ENCODE measurements around the gene PANX1. TPM values are rescaled to one million over a fixed set of nuclear protein-coding genes. Genes with fewer than 3 reads are reported as not detected.

Gene PANX1
- total RNA-seq, 2 experiments from 2014 or later = 4.8 to 4.9 TPM

DNA sequence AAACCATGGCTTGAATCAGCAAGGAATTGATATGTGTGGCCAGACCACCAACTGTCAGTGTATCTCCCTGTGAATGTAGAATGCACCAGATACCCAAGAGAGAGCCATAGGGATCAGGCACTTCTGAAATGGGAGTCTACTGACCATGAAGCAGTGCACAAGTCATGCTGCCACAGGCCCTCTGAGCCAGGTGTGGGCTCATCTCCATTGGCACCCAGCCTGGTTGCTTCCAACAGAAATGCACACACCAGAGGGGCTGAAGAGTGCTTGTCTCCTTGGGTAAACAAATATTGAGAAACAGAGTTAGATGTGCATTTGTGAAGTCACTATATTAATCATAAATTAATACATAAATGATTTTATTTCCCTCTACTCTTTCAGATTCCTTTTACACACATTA, 28.4 kb upstream of the PANX1 start:
- Histone ChIP-seq H3K4me1 (ENCODE audit: insufficient read depth, low read length) (no peaks in the 10 kb centered on the region), H3K27ac (ENCODE audit: low read depth in 1 of 2, low read length in 2 of 2) (no peak overlapping the region), H3K9me3 (ENCODE audit: control insufficient read depth in 1 of 2, insufficient read depth in 1 of 2, low read length in 2 of 2) (peaks cover 0 to 8% of the 10 kb centered on the region in 2 experiments), H3K36me3 (ENCODE audit: insufficient read depth, low read length) (no peaks in the 10 kb centered on the region), H3K4me3 (ENCODE audit: low read length) (no peak overlapping the region), H3K27me3 (ENCODE audit: control insufficient read depth in 1 of 2, insufficient read depth in 2 of 2, low read length in 2 of 2) (no peaks in the 10 kb centered on the region)
- ChIA-PET CTCF (no interaction called here), POLR2A (no interaction called here)
- TF ChIP-seq CTCF (IDR thresholded peaks at IDR 0.05) = no peak
- no peak overlapping the region for H3K27ac Mint-ChIP-seq
- peaks cover 3% of the 10 kb centered on the region for H3K9me3 Mint-ChIP-seq
- H3K4me3 Mint-ChIP-seq = no peak overlapping the region
- DNase-seq = no peak
- H3K36me3 Mint-ChIP-seq (ENCODE audit: low read depth) = no peaks in the 10 kb centered on the region
- peaks cover 12% of the 10 kb centered on the region for H3K27me3 Mint-ChIP-seq
- H3K4me1 Mint-ChIP-seq (ENCODE audit: low read depth) = no peaks in the 10 kb centered on the region
- intact Hi-C loops (cut with DNase I, micrococcal nuclease) = no loop called here
- no peak for ATAC-seq (ENCODE audit: poor library complexity)

DNA sequence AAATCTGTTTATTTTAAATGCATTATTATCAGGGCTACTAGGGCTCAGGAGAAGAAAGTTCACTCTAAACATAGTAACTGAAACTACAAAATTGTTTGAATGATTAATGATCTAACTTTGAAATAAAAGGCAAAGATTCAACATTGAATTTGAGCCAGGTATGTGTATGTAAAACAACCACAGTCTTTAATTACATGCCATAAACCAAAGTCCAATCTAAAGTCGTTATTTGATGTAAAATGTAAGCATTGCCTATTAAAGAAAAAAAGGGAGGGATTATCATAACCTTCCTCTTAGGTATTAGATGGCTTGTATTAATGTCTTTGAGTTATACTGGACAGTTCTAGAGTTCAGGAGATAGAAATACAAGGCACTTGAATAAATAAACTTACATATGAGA, 25.2 kb upstream of the PANX1 start:
- Histone ChIP-seq H3K9me3 (ENCODE audit: control insufficient read depth in 1 of 2, insufficient read depth in 1 of 2, low read length in 2 of 2) (peaks cover 0 to 8% of the 10 kb centered on the region in 2 experiments), H3K36me3 (ENCODE audit: insufficient read depth, low read length) (no peaks in the 10 kb centered on the region), H3K4me1 (ENCODE audit: insufficient read depth, low read length) (no peaks in the 10 kb centered on the region), H3K27ac (ENCODE audit: low read depth in 1 of 2, low read length in 2 of 2) (no peak overlapping the region), H3K4me3 (ENCODE audit: low read length) (no peak overlapping the region), H3K27me3 (ENCODE audit: control insufficient read depth in 1 of 2, insufficient read depth in 2 of 2, low read length in 2 of 2) (no peaks in the 10 kb centered on the region)
- ATAC-seq (ENCODE audit: poor library complexity) (no peak), DNase-seq (no peak)
- TF ChIP-seq CTCF (IDR thresholded peaks at IDR 0.05) = no peak
- Mint-ChIP-seq H3K4me1 (ENCODE audit: low read depth) (no peaks in the 10 kb centered on the region), H3K27ac (no peak overlapping the region), H3K4me3 (no peak overlapping the region), H3K36me3 (ENCODE audit: low read depth) (no peaks in the 10 kb centered on the region), H3K9me3 (peaks cover 3% of the 10 kb centered on the region), H3K27me3 (peaks cover 18% of the 10 kb centered on the region)
- intact Hi-C loops (cut with DNase I, micrococcal nuclease) = no loop called here
- POLR2A ChIA-PET = no interaction called here
- CTCF ChIA-PET = no interaction called here

GRCh38 chr11:94104734-94105133, 23.9 kb upstream of the PANX1 start:
- Histone ChIP-seq H3K4me3 (ENCODE audit: low read length) (no peak overlapping the region), H3K4me1 (ENCODE audit: insufficient read depth, low read length) (no peaks in the 10 kb centered on the region), H3K36me3 (ENCODE audit: insufficient read depth, low read length) (no peaks in the 10 kb centered on the region), H3K9me3 (ENCODE audit: control insufficient read depth in 1 of 2, insufficient read depth in 1 of 2, low read length in 2 of 2) (peaks cover 0 to 3% of the 10 kb centered on the region in 2 experiments), H3K27me3 (ENCODE audit: control insufficient read depth in 1 of 2, insufficient read depth in 2 of 2, low read length in 2 of 2) (no peaks in the 10 kb centered on the region), H3K27ac (ENCODE audit: low read depth in 1 of 2, low read length in 2 of 2) (no peak overlapping the region)
- no peak overlapping the region for H3K4me3 Mint-ChIP-seq
- CTCF ChIA-PET = interaction anchor here (0.9 kb wide), 1 partner anchor 13 kb away, joined by 3 read pairs; no protein-coding TSS in a partner anchor
- no peak for TF ChIP-seq CTCF (IDR thresholded peaks at IDR 0.05)
- DNase-seq = no peak
- intact Hi-C loops (cut with DNase I, micrococcal nuclease) = no loop called here
- H3K4me1 Mint-ChIP-seq (ENCODE audit: low read depth) = no peaks in the 10 kb centered on the region
- H3K36me3 Mint-ChIP-seq (ENCODE audit: low read depth) = no peaks in the 10 kb centered on the region
- peaks cover 15% of the 10 kb centered on the region for H3K27me3 Mint-ChIP-seq
- ATAC-seq (ENCODE audit: poor library complexity) = no peak
- POLR2A ChIA-PET = no interaction called here
- peaks cover 3% of the 10 kb centered on the region for H3K9me3 Mint-ChIP-seq
- no peak overlapping the region for H3K27ac Mint-ChIP-seq

Data from CD4-positive, alpha-beta T cell (primary cell).